HG03442 (cell line): ENCODE data around the gene DRC1.

Source experiments
- ATAC-seq: cut with Tn5 transposase; IDR thresholded peaks from one replicate; pipeline ENCODE4 v1.9.1; 2021; ENCODE audit warnings: mild to moderate bottlenecking, moderate library complexity; ENCODE audit not compliant: unreplicated experiment

Gene DRC1

DNA sequence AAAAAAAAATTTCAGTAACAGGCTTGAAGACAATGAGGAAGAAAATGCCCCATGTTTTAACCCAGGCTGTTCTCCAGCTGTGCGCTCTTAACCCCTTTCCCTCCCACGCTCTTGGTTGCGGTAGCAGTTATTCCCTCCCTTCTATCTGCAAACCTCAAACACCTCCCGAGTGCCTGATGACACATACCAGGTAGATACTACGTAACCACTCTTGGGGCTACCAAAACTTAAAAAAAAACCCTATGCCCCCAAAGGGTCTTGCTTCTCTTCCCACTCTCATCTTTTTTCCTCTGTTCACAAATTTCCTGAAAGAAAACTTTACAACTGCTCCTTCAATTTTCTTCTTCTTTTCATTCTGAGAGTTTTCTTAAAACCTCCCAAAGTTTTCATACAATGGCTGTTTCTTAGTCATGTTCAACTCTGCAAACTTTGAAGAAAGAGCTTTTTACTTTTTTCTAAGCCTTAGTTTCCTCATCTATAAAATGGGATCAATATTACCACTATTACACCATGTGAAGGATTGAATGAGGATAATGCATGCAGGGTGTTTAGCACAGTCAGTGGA is 4.9 kb upstream of the DRC1 start:
- no peak for ATAC-seq

DNA sequence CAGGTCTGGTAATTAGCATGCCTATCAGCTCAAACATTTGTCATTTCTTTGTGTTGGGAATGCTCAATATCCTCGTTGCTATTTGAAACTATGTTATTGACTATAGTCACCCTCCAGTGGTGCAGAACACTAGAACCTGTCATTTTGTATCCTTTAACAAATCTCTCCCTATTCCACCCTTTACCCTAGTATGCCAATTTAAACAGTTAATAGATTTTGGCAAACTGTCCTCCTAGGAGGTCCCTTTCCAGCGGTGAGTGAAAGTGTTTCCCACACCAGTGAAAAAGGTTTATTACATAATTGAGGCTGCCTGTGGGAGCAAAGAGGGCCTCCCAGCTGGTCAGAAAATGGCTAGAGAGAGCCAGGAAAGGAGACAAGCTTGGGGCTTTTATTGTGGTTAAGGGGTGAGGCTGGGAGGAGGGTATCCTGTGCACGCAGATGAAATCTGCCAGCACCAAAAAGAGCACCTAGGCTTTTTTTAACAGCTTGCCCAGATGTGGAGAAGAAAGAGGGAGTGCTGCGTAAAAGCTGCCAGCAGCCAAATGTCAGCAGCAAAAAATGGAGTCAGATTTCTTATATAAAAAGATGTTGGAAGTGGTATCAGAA is 1.8 kb upstream of the DRC1 start:
- no peak for ATAC-seq

GRCh38 chr2:26400723-26401122 is 997 bp upstream of the DRC1 start:
- ATAC-seq: no peak

GRCh38 chr2:26407526-26407925 is 5.8 kb downstream of the DRC1 start:
- no peak for ATAC-seq

DNA sequence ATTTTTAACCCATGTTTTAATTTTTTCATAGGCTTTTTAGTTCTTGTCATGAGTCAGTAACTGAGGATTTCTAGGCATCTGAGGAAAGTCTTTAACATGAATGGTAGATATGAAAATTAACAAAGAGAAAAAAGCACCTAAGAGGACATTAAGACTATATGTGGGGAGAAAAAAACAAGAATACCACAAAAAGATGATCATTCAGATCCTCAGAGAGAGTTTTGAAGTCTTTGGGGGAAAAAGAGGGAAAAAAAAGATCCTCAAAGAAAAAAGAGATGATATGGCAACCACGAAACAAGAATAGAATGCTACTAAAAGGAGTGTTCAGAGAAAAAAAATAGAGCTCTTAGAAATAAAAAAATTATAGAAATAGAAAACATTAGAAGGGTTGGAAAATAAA is 8.1 kb downstream of the DRC1 start:
- no peak for ATAC-seq

DNA sequence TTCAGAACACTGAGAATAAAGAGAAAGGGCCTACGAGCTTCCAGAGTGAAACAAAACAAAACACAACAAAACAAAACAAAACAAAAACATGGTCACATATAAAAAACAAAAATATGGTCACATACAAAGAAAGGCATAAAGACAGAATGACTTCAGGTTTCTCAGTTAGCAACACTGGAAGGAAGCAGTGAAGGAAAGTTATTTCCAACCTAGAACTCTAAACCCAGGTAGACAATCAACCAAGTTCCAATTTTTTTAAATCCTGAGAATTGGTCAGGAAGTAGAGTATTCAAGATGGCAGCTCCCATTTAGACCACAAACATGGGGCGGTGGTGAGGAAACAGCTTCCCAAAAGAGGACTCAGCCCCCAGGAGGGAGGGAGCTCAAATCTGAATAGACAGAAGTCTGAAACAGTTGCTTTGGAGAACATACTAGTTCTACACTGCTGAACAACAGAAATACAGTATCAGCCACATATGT is 9.1 kb downstream of the DRC1 start:
- ATAC-seq: no peak

- ATAC-seq: no peak
These were observed 9.7 kb downstream of the DRC1 start for GRCh38 chr2:26411419-26411818.

- peak; percentile 41 for ATAC-seq
These were observed 10.5 kb downstream of the DRC1 start for GRCh38 chr2:26412091-26412673.

DNA sequence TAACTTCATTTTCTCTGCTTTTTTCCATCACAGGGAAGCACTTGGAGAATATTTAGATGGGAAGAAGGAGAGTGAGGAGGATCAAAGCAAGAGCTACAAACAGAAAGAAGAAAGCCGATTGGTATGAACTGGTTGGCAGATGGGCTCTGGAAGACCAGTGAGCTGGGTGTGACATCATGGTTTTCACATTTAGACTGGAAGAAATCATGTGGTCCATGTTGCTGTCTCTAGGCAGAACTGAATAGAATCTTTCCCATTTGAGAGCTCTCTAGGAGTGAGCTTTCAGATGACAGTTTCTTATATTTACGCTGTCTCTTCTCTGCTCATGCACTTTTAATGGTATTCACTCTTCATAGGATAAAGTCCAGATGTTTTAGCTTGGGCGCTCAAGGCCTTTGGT is 12.6 kb downstream of the DRC1 start:
- no peak for ATAC-seq

DNA sequence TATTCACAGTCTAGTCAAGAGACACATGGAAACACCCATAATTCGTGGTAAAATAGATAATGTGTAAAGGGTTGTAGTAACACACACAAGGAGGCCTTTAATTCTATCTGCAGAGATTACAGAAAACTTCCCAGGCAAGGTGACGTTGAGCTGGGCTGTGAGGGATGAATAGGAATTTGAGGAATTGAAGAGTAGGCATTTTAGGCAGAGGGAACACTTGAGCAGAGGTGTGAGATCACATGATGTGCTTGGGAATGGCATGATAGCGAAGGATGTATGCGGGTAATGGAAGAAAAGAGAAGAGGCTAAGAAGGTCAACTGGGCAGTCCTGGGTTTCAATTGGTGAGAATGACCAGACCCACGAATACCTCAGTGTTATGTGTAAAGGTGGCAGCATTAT is 20.2 kb downstream of the DRC1 start:
- no peak for ATAC-seq

DNA sequence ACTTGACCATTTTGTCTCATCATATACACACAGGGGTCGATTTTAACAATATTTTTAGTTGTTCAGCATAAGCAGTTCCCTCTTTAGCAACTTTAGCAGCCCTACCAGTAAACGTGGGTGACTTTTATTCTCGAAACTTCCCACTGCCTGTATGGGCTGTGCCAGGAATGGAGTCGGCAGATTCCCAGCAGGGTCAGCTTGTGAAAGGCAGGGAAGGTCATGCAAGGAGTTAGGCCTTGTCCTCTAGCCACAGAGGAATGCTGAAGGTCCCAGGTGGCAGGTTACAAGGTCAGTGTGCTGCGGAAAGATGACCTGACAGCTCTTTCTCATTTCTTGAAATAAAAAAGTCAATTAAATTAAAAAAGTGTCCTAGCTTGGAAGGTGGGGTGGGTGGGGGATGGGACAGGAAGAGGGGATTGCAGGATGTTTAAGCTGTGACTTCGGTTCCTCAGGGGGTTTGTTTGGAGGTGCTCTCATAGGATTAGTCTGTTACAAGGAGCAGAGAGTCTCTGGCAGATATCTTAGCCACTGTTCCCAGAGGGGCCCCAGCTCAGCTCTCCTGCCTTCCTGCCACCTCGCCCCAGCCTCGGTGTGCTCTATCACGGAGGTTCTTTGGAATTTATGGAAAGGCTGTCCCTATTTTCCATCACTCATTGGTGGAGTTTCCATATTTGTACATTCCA is 21.4 kb downstream of the DRC1 start:
- no peak for ATAC-seq

- no peak for ATAC-seq
These were observed 22.0 kb downstream of the DRC1 start for GRCh38 chr2:26423750-26424149.

DNA sequence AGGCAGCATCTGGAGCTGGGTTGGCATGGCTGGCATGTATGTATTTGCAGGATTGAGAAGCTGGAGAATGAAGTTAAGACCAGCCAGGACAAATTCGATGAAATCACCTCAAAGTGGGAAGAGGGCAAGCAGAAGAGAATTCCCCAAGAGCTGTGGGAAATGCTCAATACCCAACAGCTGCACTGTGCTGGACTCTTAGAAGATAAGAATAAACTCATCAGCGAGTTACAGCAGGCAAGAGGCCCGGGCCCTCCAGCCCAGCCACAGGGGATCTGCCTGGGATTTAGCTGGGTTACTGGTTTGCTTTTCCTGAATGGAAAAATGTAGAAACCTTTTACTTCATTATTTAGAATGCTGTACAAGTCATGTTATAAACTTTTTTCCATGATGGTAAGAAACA is 22.5 kb downstream of the DRC1 start:
- ATAC-seq: no peak

DNA sequence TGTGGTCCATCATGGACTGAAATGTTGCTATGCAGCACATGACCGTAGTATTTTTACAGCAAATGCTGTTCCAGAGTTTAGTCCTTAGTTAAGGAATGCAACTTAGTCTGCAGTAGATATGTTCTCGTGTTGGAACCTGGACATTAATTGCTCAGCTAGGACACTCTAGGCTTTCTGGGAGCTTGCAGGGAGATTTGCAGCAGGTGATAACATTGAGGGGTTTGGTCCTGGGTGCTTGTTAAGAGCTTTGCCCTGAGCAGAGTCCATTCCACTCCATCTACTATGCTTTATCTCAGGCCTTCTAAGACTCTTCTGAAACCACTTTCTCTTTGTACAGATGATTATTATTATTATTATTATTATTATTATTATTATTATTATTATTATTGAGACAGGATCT is 27.1 kb downstream of the DRC1 start:
- no peak for ATAC-seq

DNA sequence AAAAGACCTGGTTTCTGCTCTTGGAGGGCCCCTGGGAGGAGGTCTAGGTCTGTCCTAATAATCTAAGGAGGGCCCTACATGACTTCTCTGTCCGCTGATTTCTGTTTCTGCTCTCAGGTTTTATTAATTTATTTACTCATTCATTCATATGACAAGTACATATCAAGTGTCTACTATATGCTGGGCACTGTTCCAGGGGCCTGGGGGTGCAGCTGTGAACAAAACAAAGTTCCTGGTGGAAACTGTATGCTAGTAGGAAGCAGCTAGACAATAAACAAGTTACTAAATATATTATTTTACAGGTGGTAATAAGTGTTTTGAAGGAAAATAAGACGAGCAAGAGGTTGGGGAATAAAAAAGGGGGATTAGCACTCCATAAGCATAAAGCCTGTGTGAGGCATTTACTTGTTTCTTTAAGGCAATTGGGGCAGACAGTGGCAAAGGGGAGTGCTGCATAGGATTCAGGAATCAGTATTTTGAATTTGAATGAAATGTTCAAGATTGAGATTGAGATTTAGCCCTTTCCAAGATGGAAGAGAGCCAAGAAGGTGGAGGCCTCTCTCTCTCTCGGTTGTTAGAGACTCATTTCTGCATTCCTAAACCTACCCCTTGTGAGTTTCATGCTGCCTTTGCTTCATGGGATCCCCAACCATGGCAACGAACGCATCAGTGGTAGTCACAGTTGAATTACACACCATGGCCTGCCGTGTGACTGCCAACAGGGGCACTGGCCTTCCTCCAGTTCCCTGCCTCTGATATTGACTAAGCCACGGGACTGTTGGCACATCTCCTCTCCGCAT is 28.3 kb downstream of the DRC1 start:
- no peak for ATAC-seq

DNA sequence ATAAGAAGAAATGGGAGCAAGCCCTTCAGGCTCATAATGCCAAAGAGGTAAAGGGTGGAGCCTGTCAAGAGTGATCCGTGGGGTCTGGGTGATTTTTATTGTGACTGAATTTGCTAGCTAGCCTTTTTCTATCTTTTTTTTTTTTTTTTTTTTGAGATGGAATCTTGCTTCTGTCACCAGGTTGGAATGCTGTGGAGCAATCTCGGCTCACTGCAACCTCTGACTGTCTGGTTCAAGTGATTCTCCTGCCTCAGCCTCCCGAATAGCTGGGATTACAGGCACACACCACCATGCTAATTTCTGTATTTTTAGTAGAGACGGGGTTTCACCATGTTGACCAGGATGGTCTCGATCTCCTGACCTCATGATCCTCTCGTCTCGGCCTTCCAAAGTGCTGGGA is 29.1 kb downstream of the DRC1 start:
- no peak for ATAC-seq

DNA sequence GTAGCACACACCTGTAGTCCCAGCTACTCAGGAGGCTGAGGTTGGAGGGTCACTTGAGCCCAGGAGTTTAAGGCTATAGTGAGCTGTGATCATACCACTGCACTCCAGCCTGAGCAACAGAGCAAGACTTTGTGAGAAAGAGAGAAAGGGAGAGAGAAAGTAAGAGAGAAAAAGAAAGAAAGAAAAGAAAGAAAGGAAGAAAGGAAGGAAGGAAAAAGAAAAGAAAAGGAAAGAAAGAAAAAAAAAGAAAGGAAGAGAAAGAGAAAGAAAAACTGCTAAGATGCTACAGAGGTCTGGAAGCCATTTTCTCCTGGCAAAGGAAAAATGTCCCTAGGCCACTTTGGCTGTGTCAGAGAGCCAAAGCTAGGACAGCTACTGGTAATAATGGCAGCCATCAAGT is 30.6 kb downstream of the DRC1 start:
- ATAC-seq: no peak

DNA sequence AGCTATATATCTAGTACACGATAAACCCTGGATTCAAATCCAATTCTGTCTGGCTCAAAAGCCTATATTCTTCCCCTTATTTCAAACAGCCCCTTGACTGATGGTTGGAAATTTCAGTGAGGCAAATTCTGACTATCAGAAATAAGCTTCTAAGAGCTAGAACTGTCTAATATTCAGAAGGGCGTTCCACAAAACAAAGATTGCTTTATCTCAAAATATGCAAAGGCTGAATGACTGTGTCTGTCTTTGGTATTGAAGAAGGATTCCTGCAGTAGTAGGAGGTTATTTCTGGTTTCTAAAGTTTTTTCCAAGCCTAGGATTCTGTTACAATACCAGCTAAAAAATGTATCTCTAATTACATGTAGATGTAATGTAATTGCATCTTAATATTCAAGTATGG is 31.1 kb downstream of the DRC1 start:
- no peak for ATAC-seq

- ATAC-seq: no peak
These were observed 33.4 kb downstream of the DRC1 start for GRCh38 chr2:26435106-26435505.

GRCh38 chr2:26438526-26438925 is 36.8 kb downstream of the DRC1 start:
- ATAC-seq: no peak

- ATAC-seq: no peak
These were observed 37.2 kb downstream of the DRC1 start for GRCh38 chr2:26438926-26439325.
